ENCODE data around the gene DIO1. TPM values are rescaled to one million over a fixed set of nuclear protein-coding genes. Genes with fewer than 3 reads are reported as not detected.

DIO1 gene
- total RNA-seq, 1 donor from 2014 or later, result not detected

DNA sequence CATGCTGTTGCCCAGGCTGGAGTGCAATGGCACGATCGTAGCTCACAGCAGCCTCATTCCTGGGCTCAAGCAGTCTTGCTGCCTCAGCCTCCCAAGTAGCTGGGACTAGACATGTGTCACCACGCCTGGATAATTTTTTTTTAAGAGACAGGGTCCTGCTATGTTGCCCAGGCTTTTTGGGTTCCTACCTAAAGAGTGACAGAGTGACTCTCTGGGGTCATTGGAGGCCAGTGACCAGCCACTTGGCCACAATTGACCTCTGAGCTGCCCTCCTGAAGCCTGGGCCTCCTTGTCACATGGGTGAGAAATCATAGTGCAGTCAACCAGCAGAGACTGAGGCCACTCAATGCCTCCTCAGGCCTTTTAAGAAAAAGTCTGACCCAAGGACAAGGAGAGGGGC, 5.7 kb downstream of the DIO1 start:
- Mint-ChIP-seq H3K36me3 (ENCODE audit: low read depth, unreplicated experiment) (no peaks in the 10 kb centered on the region), H3K4me3 (ENCODE audit: unreplicated experiment) (no peak overlapping the region), H3K4me1 (ENCODE audit: unreplicated experiment) (peaks cover 4% of the 10 kb centered on the region), H3K27ac (ENCODE audit: unreplicated experiment) (no peak overlapping the region), H3K9me3 (ENCODE audit: unreplicated experiment) (no peaks in the 10 kb centered on the region), H3K27me3 (ENCODE audit: unreplicated experiment) (no peaks in the 10 kb centered on the region)
- TF ChIP-seq, protein P1, sequence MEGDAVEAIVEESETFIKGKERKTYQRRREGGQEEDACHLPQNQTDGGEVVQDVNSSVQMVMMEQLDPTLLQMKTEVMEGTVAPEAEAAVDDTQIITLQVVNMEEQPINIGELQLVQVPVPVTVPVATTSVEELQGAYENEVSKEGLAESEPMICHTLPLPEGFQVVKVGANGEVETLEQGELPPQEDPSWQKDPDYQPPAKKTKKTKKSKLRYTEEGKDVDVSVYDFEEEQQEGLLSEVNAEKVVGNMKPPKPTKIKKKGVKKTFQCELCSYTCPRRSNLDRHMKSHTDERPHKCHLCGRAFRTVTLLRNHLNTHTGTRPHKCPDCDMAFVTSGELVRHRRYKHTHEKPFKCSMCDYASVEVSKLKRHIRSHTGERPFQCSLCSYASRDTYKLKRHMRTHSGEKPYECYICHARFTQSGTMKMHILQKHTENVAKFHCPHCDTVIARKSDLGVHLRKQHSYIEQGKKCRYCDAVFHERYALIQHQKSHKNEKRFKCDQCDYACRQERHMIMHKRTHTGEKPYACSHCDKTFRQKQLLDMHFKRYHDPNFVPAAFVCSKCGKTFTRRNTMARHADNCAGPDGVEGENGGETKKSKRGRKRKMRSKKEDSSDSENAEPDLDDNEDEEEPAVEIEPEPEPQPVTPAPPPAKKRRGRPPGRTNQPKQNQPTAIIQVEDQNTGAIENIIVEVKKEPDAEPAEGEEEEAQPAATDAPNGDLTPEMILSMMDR (IDR thresholded peaks at IDR 0.05; ENCODE audit: unreplicated experiment), result no peak
- no peak for DNase-seq (ENCODE audit: low spot score)

DNA sequence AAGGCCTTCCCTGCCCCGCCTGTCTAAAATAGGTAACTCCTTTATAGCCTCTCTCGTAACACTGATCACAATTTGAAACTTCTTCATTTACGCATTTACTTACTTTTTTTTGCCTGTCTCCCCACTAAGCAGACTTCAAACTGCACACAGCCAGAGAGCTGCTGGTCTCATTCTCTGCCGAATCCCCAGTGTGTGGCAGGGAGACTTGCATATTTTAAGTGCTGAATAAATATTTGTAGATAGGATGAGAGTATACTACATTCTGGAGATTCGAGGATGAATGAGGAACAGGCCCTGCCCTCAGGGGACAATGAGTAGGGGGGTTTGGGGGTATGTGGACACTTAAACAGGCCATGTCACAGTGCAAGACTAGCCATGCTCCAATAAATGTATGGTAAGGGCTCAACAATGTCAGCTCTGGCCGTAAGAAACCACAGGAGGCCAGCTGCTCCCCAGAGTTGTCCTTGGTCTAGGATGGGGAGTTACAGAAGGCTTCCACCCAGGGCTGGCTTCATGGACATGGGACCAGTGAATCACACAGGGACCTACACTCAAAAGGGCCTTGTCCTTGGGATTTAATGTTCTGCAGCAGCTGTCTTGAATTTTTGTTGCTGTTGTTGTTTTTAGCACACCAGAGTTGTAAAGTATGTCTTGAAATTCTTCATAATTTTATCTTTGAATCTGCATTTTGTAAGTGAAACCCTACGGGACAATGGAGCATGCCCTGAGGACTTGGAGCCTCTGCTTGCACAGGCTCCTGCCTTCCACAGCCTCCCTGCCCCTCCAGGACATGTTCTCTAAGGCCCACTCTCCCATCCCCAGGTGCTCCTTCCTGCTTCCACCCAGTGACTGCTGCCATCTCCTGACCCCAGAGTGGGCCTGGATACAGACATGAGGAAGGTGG, 8.5 kb downstream of the DIO1 start:
- no peak overlapping the region for H3K4me3 Mint-ChIP-seq (ENCODE audit: unreplicated experiment)
- H3K9me3 Mint-ChIP-seq (ENCODE audit: unreplicated experiment), result no peaks in the 10 kb centered on the region
- no peaks in the 10 kb centered on the region for H3K4me1 Mint-ChIP-seq (ENCODE audit: unreplicated experiment)
- H3K36me3 Mint-ChIP-seq (ENCODE audit: low read depth, unreplicated experiment), result no peaks in the 10 kb centered on the region
- DNase-seq (ENCODE audit: low spot score), result no peak
- H3K27me3 Mint-ChIP-seq (ENCODE audit: unreplicated experiment), result peaks cover 3% of the 10 kb centered on the region
- no peak overlapping the region for H3K27ac Mint-ChIP-seq (ENCODE audit: unreplicated experiment)
- TF ChIP-seq, protein P1 (IDR thresholded peaks at IDR 0.05; ENCODE audit: unreplicated experiment), result no peak

DNA sequence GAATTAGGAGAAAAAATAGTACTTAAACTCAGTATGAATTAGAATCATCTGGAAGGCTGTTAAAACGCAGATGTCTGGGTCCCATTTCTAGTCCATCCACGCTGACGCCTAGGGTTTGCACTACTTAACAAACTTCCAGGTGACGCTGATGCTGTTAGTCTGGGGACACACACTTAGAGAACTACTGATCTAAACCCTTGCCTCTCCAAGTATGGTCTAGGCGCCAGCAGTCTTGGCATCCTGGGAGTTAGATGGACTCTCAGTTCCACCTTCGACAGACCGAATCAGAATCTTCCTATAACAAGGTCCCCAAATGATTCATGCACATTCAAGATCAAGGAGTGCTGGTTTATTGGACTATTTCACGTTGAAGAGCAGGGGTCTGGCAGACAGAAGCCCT, 11.5 kb downstream of the DIO1 start:
- TF ChIP-seq, protein P1 (IDR thresholded peaks at IDR 0.05; ENCODE audit: unreplicated experiment), result no peak
- Mint-ChIP-seq H3K4me1 (ENCODE audit: unreplicated experiment) (no peaks in the 10 kb centered on the region), H3K27me3 (ENCODE audit: unreplicated experiment) (peaks cover 6% of the 10 kb centered on the region), H3K9me3 (ENCODE audit: unreplicated experiment) (no peaks in the 10 kb centered on the region), H3K36me3 (ENCODE audit: low read depth, unreplicated experiment) (no peaks in the 10 kb centered on the region), H3K27ac (ENCODE audit: unreplicated experiment) (no peak overlapping the region), H3K4me3 (ENCODE audit: unreplicated experiment) (no peak overlapping the region)
- no peak for DNase-seq (ENCODE audit: low spot score)

DNA sequence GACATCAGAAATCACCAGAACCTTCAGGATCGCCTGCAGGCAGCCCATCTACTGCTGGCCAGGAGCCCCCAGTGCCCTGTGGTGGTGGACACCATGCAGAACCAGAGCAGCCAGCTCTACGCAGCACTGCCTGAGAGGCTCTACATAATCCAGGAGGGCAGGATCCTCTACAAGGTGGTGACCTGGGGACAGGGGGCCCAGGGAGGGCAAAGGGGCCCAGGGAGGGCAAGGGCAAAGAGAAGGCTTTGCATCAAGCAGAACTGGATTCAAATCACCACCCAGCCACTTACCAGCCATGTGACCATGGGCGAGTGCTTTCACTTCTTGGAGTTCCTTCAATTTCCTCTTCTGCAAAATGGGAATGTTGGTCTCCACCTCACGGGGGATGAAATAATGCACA, 12.1 kb downstream of the DIO1 start:
- no peak overlapping the region for H3K4me3 Mint-ChIP-seq (ENCODE audit: unreplicated experiment)
- H3K4me1 Mint-ChIP-seq (ENCODE audit: unreplicated experiment), result no peaks in the 10 kb centered on the region
- no peaks in the 10 kb centered on the region for H3K36me3 Mint-ChIP-seq (ENCODE audit: low read depth, unreplicated experiment)
- H3K27me3 Mint-ChIP-seq (ENCODE audit: unreplicated experiment), result peaks cover 6% of the 10 kb centered on the region
- TF ChIP-seq, protein P1 (IDR thresholded peaks at IDR 0.05; ENCODE audit: unreplicated experiment), result no peak
- no peaks in the 10 kb centered on the region for H3K9me3 Mint-ChIP-seq (ENCODE audit: unreplicated experiment)
- no peak for DNase-seq (ENCODE audit: low spot score)
- H3K27ac Mint-ChIP-seq (ENCODE audit: unreplicated experiment), result no peak overlapping the region

DNA sequence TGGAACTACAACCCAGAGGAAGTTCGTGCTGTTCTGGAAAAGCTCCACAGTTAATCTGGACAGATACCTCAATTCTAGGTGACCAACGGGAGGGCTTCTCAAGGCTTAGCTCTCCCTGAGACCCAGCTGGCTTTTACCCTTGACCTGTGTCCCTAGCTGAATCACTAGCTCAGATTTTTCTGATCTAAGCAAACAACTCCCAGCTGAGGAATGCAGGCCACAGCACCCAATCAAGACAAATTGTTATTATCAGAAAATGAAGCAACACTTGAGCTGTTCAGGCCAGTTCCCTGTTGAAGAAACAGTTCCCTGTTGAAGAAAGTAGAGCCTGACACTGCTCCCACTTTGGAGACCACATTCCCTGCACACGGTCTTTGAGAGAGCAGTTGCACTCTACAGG, 16.0 kb downstream of the DIO1 start:
- H3K36me3 Mint-ChIP-seq (ENCODE audit: low read depth, unreplicated experiment), result no peaks in the 10 kb centered on the region
- H3K27ac Mint-ChIP-seq (ENCODE audit: unreplicated experiment), result no peak overlapping the region
- H3K9me3 Mint-ChIP-seq (ENCODE audit: unreplicated experiment), result no peaks in the 10 kb centered on the region
- no peak for DNase-seq (ENCODE audit: low spot score)
- H3K27me3 Mint-ChIP-seq (ENCODE audit: unreplicated experiment), result peaks cover 6% of the 10 kb centered on the region
- H3K4me3 Mint-ChIP-seq (ENCODE audit: unreplicated experiment), result no peak overlapping the region
- H3K4me1 Mint-ChIP-seq (ENCODE audit: unreplicated experiment), result no peaks in the 10 kb centered on the region
- TF ChIP-seq, protein P1 (IDR thresholded peaks at IDR 0.05; ENCODE audit: unreplicated experiment), result no peak

Data from endothelial cell (in vitro differentiated cells).